Fibroblast of mammary gland (primary cell): Measurements from ENCODE around the gene TIMELESS.
"Not testable (repeated sequence)": the region's sequence is repeated elsewhere in the genome, so short reads cannot be mapped to it uniquely, and the experiment has no call there.

ENCODE experiments used
- DNase-seq: peaks from one replicate; pipeline ENCODE4 v3.0.0-alpha.2; 2010; ENCODE audit warnings: low read depth
- H3K4me3 ChIP-seq: 2 replicates; pipeline ENCODE4 v1.5.1; 2011; ENCODE audit warnings: low read depth, mild to moderate bottlenecking, low read length, moderate library complexity; ENCODE audit not compliant: control insufficient read depth
- CTCF ChIP-seq: conservative IDR thresholded peaks from 2 replicates; pipeline ENCODE4 v1.5.1; 2011; ENCODE audit warnings: low read depth, low read length, inconsistent platforms; ENCODE audit not compliant: control insufficient read depth, insufficient read depth

Gene TIMELESS

GRCh38 chr12:56408799-56409417 is 40.3 kb downstream of the TIMELESS start:
- no peak overlapping the region for H3K4me3 ChIP-seq
- TF ChIP-seq CTCF = no peak
- no peak for DNase-seq

- not testable (repeated sequence) for H3K4me3 ChIP-seq, DNase-seq
These were observed 45.0 kb downstream of the TIMELESS start for GRCh38 chr12:56404227-56404626.

- H3K4me3 ChIP-seq, DNase-seq: not testable (repeated sequence)
These were observed 47.6 kb downstream of the TIMELESS start for GRCh38 chr12:56401612-56402011.

GRCh38 chr12:56401125-56401524 is 48.1 kb downstream of the TIMELESS start:
- H3K4me3 ChIP-seq = not testable (repeated sequence)

GRCh38 chr12:56399466-56399865 is 49.8 kb downstream of the TIMELESS start:
- not testable (repeated sequence) for H3K4me3 ChIP-seq, DNase-seq

More at GRCh38 chr12:56401125-56401524, 48.1 kb downstream of the TIMELESS start:
- not testable (repeated sequence) for DNase-seq

- TF ChIP-seq CTCF = no peak
- no peak for DNase-seq
- no peak overlapping the region for H3K4me3 ChIP-seq
These were observed 50.9 kb downstream of the TIMELESS start for GRCh38 chr12:56398324-56398723.

GRCh38 chr12:56392331-56392730 is 56.9 kb downstream of the TIMELESS start:
- H3K4me3 ChIP-seq = no peak overlapping the region
- DNase-seq = no peak
- no peak for TF ChIP-seq CTCF

GRCh38 chr12:56391721-56392120 is 57.5 kb downstream of the TIMELESS start:
- H3K4me3 ChIP-seq = no peak overlapping the region
- no peak for TF ChIP-seq CTCF
- no peak for DNase-seq

- H3K4me3 ChIP-seq = no peak overlapping the region
- no peak for TF ChIP-seq CTCF
- no peak for DNase-seq
These were observed 59.8 kb downstream of the TIMELESS start for GRCh38 chr12:56389412-56389811.
